Adipose tissue (tissue), 3 donors: ENCODE results near the gene KRT2. TPM values are rescaled to one million over a fixed set of nuclear protein-coding genes. Genes with fewer than 3 reads are reported as not detected.

Source experiments
- H3K27ac ChIP-seq: one replicate; pipeline ENCODE4 v1.5.1; 2013; ENCODE audit warnings: low read depth, low read length
- WGBS, 3 donors: extraction: QIAGEN DNeasy Blood & Tissue Kit; methylation state at CpG; one replicate each; pipeline ENCODE4 v1.1.7; 2013; 5-methylcytosine and 5-hydroxymethylcytosine counted together
- polyA plus RNA-seq, 3 donors: library from polyadenylated mRNA; stranded (reverse); fragments of 200-250 nt; gene quantifications; one replicate each; pipeline ENCODE4 v1.2.3, GENCODE V29; 2013
- donor health status: healthy with polysubstance abuse.
- donor health status: Bipolar disorder and iron deficiency.
- donor health status: healthy.

KRT2 gene
- polyA plus RNA-seq, 3 donors: not detected

DNA sequence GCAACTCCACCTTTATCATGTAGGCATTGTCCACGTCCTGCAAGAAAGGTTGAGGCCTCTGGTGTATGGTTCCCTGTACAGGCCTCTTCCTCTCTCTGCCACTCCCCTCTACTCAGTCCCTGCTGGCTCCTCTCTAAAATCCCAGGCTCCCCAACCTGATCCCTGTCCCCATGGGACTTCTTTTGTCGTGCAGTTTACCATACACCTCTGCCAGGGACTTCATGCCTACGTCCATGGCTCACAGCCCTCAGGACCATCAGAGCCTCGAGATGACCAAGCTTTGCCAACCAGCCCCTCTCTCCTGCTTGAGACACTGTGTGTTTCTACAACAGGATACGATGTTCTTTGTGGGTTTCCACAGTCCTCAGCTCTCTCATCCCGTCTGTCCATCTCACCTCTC, 2.9 kb downstream of the KRT2 start:
- H3K27ac ChIP-seq: no peak overlapping the region
- 62 to 76% (median 72%) methylated on average over 6 of the region's 6 CpGs for WGBS, 3 donors

- WGBS, 3 donors: 93 to 95% (median 93%) methylated on average over 8 of the region's 8 CpGs
Measured at GRCh38 chr12:52648012-52648550, 3.9 kb downstream of the KRT2 start.

DNA sequence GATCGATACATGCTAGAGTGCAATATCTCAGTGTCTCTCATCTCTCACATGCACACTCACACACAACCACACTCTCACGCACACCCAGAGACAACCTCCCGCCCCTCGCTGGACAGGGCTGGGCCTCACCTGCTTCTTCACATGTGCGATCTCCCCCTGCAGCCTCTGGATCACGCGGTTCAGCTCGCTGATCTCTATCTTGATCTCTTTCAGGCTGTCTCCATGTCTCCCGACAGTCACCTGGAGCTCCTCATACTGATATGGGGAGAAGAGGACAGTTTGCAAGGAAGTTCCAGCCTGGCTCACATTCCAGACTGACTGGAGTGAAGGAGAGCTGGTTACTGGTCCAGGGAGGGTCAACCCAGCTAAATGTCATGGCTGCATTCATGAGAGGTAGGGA, 4.4 kb downstream of the KRT2 start:
- H3K27ac ChIP-seq: no peak overlapping the region
- WGBS, 3 donors: 85 to 92% (median 90%) methylated on average over 9 of the region's 9 CpGs

More at GRCh38 chr12:52648012-52648550, 3.9 kb downstream of the KRT2 start:
- no peak overlapping the region for H3K27ac ChIP-seq

DNA sequence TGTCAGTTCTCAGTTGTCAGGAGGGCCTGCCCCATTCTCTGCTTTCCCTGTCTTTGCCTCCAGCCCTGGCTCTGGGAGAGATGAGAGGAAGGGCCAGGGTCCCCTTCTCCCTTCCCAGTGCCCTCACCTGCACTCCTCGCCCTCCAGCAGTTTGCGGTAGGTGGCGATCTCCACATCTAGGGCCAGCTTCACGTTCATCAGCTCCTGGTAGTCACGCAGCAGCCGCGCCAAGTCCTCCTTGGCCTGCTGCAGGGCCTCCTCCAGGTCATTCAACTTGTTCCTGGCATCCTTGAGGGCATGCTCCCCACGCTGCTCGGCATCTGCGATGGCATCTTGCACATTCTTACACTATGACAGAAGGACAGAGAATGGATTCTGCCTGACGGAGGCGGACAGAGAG, 5.4 kb downstream of the KRT2 start:
- whole genome bisulfite sequencing, 3 donors: 81 to 88% (median 83%) methylated on average over 12 of the region's 12 CpGs

DNA sequence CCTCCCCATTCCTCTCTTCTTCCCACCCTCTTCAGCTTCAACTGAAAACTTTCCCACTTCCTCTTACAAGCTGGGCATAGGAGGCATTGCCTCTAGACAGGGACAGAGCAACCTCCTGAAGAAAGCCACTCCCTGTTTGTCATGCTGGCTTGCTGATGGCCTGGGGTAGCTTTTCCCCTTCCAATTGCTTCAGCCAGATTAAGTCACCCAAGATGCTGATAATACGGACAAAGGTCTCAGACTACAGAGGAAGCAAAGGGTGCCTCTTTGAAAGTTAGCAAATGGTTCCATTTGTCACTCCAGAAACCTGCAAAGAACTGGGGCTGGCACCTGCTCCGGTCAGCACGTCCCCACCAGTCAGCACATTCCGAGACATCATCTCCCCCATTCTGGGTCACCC, 6.0 kb downstream of the KRT2 start:
- WGBS, 3 donors: 51 to 77% (median 64%) methylated on average over 4 of the region's 4 CpGs
- no peak overlapping the region for H3K27ac ChIP-seq

More for the DNA sequence above, 5.4 kb downstream of the KRT2 start:
- H3K27ac ChIP-seq: no peak overlapping the region

GRCh38 chr12:52645120-52645761, 6.8 kb downstream of the KRT2 start:
- 68 to 72% (median 70%) methylated on average over 7 of the region's 7 CpGs for WGBS, 3 donors
- H3K27ac ChIP-seq: no peak overlapping the region

DNA sequence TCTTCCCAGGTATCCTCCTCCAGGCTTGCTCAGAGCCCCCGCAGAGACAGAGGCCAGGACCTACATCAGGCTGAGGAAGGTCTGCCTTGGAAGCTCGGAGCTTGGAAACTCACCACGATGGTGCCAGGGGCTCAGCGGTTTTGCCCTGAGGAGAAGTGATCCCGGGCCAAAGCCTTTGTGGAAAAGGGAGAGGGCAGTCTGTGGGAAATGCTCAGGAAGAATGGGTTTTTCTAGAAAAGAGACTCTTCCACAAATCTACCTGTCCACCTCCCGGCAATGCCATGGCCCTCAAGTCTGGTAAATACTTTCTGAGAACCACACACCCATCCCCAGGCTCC, 8.0 kb downstream of the KRT2 start:
- no peak overlapping the region for H3K27ac ChIP-seq
- 71 to 89% (median 80%) methylated on average over 6 of the region's 6 CpGs for WGBS, 3 donors

- no peak overlapping the region for H3K27ac ChIP-seq
- 79 to 90% (median 87%) methylated on average over 10 of the region's 10 CpGs for WGBS, 3 donors
Measured at GRCh38 chr12:52643233-52644077, 8.6 kb downstream of the KRT2 start.

- WGBS, 3 donors: 67 to 73% (median 70%) methylated on average over 4 of the region's 4 CpGs
- H3K27ac ChIP-seq: no peak overlapping the region
Measured at GRCh38 chr12:52641468-52641867, 10.5 kb downstream of the KRT2 start.

DNA sequence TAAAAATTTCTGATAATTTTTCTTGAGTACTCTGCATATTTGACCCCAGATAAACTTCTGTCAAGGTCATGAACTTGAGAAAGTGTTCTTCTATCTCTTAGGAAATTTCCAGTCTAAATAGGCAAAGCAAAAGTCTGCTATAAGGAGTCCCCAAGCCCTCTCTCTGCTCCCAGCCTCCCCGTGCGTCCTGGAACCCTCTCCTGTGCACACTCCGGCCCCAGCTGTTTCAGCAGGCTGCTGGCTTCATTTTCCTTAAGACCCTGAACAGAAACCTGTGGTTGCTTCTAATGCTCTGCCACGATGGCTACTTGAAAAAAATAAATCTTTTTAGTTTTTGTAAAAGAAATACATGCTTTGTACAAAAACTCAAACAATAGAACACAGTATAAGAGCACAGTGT, 14.7 kb downstream of the KRT2 start:
- WGBS, 3 donors: 60 to 79% (median 71%) methylated on average over 4 of the region's 4 CpGs
- no peak overlapping the region for H3K27ac ChIP-seq

DNA sequence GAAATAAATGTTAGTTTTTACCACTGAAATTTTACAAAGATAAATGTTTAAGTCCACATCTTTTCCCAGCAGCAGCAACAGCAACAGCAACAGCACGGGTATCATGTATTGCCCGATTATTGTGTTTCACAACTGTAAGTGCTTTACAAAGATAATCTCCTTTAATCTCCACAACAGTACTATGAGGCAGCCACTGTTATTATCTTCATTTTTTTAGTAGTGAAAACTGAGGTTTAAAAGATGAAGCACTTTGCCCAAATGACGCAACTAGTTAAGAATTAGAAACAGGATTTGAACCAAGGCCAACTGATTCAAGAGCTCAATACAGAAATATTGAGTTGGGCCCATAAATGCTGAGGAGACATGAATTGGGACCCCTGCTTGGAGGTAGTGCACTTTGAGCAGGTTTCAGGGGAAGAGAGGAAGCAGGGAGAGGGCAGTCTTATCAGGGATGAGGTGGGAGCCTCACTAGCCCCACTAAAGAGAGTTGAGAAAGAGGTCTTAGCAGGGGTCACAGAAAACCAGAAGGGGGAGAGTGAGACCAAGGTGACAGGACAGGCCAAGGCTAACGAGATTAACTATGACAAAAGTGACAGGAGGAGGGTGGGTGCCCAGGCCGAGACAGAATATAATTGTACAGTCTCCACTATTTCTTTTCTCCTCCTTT, 15.3 kb downstream of the KRT2 start:
- H3K27ac ChIP-seq: no peak overlapping the region
- 66 to 74% (median 66%) methylated on average over 5 of the region's 5 CpGs for WGBS, 3 donors

- 59 to 69% (median 69%) methylated on average over 6 of the region's 6 CpGs for WGBS, 3 donors
- no peak overlapping the region for H3K27ac ChIP-seq
Measured at GRCh38 chr12:52636189-52636588, 15.8 kb downstream of the KRT2 start.

GRCh38 chr12:52634266-52635056, 17.6 kb downstream of the KRT2 start:
- 58 to 67% (median 59%) methylated on average over 6 to 7 of the region's 7 CpGs for WGBS, 3 donors
- no peak overlapping the region for H3K27ac ChIP-seq

DNA sequence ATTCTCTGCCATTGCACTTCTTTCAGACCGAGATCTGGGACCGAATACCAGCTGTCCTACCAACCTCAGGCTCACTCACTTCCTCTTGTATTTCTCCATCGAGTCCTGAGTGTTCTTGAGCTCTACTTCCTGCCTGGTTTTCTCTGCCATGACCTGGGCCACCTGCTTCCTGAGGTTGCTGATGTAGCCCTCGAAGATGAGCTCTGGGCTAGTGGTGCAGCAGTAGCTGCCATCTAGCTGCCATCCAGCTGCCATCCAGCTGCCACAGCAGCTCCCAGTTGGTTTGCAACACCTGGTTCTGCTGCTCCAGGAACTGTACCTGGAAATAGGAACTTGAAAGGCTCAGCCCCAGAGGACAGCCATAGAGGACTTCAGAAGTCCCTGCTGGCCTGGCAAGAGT, 18.6 kb downstream of the KRT2 start:
- H3K27ac ChIP-seq: no peak overlapping the region
- WGBS, 3 donors: 31 to 49% (median 41%) methylated on average over 4 of the region's 4 CpGs

- no peak overlapping the region for H3K27ac ChIP-seq
Measured at GRCh38 chr12:52632656-52633055, 19.4 kb downstream of the KRT2 start.

DNA sequence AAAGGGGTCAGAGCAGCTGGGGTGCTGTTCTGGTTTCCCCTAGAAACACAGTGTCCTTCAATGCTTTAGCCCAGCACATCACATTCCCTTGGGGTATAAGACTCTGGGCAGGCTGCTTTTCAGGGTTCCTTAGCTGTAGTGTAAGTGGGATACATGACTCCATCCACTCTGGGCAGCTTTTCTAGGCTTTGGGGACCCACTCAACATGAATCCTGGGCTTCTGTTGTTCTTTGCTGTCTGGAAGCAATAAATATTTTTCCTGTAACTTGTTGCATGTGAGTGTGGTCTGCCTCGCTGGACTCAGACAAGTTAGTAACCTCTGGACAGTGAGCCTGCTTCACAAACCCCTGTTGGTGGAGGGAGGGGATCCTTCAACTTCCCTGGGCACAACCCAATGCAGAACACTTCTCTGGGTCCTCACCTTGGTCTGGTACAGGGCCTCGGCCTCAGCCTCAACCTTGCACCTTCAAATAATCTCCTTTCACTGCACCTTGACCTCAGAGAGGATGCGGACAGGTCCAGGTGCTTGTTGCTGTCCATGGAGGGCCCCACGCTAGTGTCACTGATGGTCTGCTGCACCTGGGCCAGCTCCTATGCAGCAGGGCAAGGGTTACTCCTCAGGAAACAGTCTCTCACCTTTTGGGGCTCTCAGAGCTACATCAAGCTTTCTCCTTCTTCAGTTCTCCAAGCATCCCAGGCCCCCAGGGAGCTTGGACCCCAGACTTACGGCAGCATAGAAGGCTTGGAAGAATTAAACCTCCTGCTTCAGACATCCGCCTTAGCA, 20.1 kb downstream of the KRT2 start:
- H3K27ac ChIP-seq: no peak overlapping the region
- 71 to 84% (median 81%) methylated on average over 6 of the region's 6 CpGs for WGBS, 3 donors

More at GRCh38 chr12:52632656-52633055, 19.4 kb downstream of the KRT2 start:
- 74 to 90% (median 74%) methylated on average over 4 of the region's 4 CpGs for WGBS, 3 donors

DNA sequence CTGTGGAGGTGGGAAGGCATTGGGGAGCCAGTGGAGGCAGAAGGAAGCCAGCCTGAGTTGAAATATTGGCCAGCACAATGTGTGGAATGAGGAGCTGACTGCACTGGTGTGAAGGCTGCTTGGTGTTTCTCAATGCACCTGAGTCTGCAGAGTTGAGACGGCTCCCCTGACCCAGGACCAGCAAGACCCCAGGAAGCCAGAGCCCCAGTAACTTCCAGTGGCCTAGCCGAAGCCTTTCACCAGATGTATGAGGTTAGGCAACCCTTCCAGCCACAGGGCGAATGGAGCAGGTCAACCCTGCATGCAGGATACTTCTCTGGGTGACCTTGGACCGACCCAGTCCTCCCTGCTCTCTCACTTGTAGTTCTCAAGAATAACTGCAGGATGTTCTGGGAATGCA, 20.7 kb downstream of the KRT2 start:
- H3K27ac ChIP-seq: no peak overlapping the region
- 46 to 50% (median 50%) methylated on average over 4 of the region's 4 CpGs for WGBS, 3 donors
